ENCODE data around the gene DDX10.

DDX10 gene

GRCh38 chr11:108877178-108877577, 212.3 kb downstream of the DDX10 start:
- no peak for DNase-seq

GRCh38 chr11:108880510-108880909, 215.6 kb downstream of the DDX10 start:
- no peak for DNase-seq

- no peak for DNase-seq
These were observed 216.3 kb downstream of the DDX10 start for GRCh38 chr11:108881131-108881530.

GRCh38 chr11:108882211-108882831, 217.5 kb downstream of the DDX10 start:
- DNase-seq = no peak

GRCh38 chr11:108886005-108886659, 221.3 kb downstream of the DDX10 start:
- DNase-seq = no peak

GRCh38 chr11:108886660-108887009, 221.8 kb downstream of the DDX10 start:
- DNase-seq = no peak

GRCh38 chr11:108887436-108888238, 222.8 kb downstream of the DDX10 start:
- no peak for DNase-seq

GRCh38 chr11:108890482-108891105, 225.7 kb downstream of the DDX10 start:
- no peak for DNase-seq

- DNase-seq = no peak
These were observed 226.3 kb downstream of the DDX10 start for GRCh38 chr11:108891143-108891542.

- no peak for DNase-seq
These were observed 227.1 kb downstream of the DDX10 start for GRCh38 chr11:108891909-108892511.

- no peak for DNase-seq
These were observed 231.0 kb downstream of the DDX10 start for GRCh38 chr11:108895579-108896480.

- DNase-seq = no peak
These were observed 232.2 kb downstream of the DDX10 start for GRCh38 chr11:108897071-108897481.

- no peak for DNase-seq
These were observed 233.0 kb downstream of the DDX10 start for GRCh38 chr11:108897916-108898315.

GRCh38 chr11:108901359-108901758, 236.5 kb downstream of the DDX10 start:
- no peak for DNase-seq

- DNase-seq = no peak
These were observed 237.2 kb downstream of the DDX10 start for GRCh38 chr11:108902027-108902469.

GRCh38 chr11:108904480-108904879, 239.6 kb downstream of the DDX10 start:
- no peak for DNase-seq

GRCh38 chr11:108906329-108906728, 241.5 kb downstream of the DDX10 start:
- DNase-seq = no peak

GRCh38 chr11:108906826-108907225, 242.0 kb downstream of the DDX10 start:
- DNase-seq = no peak

- no peak for DNase-seq
These were observed 244.2 kb downstream of the DDX10 start for GRCh38 chr11:108909041-108909440.

- DNase-seq = no peak
These were observed 245.1 kb downstream of the DDX10 start for GRCh38 chr11:108909921-108910320.

GRCh38 chr11:108912581-108912980, 247.7 kb downstream of the DDX10 start:
- DNase-seq = no peak

- DNase-seq = no peak
These were observed 248.3 kb downstream of the DDX10 start for GRCh38 chr11:108913204-108913603.
